NB4 (cell line): ENCODE data around the gene ANKRD13D.

ENCODE experiments used
- POLR2A ChIP-seq: IDR thresholded peaks from 2 replicates; pipeline ENCODE4 v1.6.1; 2011; ENCODE audit warnings: mild to moderate bottlenecking; ENCODE audit not compliant: insufficient read length; ENCODE audit errors: extremely low read depth
- TF ChIP-seq, protein P1 (sequence below): IDR thresholded peaks from one replicate; pipeline ENCODE4 v1.5.1; 2012; ENCODE audit warnings: low read depth, low read length

DNA sequence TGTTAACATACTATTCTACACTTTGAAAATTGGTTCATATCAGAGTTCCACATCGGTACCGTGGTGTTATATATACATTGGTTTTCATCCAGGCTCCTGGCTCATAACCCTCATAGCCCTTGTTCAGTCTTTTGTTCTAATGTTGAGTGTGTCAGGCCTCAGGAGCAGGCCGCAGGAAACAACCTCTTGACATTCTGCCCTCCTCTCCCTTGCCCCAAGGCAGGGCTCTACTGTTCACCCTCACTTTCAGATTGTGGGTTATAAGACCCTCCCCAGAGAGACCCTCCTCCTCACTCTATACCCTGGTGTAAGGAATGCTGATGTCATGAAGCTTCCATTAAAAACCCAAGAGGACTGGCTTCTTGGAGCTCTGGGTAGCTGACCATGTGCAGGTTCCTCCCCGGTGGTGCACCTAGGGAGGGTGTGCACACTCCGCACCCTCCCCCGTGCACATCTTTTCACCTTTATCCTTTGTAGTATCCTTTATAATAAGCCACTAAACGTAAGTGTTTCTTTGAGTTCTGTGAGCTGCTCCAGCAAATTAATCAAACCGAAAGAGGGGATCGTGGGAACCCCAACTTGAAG is 26.3 kb downstream of the ANKRD13D start:
- TF ChIP-seq, protein P1, sequence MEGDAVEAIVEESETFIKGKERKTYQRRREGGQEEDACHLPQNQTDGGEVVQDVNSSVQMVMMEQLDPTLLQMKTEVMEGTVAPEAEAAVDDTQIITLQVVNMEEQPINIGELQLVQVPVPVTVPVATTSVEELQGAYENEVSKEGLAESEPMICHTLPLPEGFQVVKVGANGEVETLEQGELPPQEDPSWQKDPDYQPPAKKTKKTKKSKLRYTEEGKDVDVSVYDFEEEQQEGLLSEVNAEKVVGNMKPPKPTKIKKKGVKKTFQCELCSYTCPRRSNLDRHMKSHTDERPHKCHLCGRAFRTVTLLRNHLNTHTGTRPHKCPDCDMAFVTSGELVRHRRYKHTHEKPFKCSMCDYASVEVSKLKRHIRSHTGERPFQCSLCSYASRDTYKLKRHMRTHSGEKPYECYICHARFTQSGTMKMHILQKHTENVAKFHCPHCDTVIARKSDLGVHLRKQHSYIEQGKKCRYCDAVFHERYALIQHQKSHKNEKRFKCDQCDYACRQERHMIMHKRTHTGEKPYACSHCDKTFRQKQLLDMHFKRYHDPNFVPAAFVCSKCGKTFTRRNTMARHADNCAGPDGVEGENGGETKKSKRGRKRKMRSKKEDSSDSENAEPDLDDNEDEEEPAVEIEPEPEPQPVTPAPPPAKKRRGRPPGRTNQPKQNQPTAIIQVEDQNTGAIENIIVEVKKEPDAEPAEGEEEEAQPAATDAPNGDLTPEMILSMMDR = no peak
- TF ChIP-seq POLR2A = no peak
